Uterus (tissue), 4 donors: Measurements from ENCODE around the gene CSNK1E. TPM values are rescaled to one million over a fixed set of nuclear protein-coding genes. Genes with fewer than 3 reads are reported as not detected.
A peak's percentile ranks its signal among the peaks of the same experiment; 100 is the strongest.

Experiments used
- DNase-seq, 2 donors: peaks; one replicate each; pipeline ENCODE4 v3.0.0-alpha.2; 2019 to 2020
- H3K27ac ChIP-seq, 2 donors: fragments of 200-600 bp; sonication (generic); 1 replicate in 1 of 2; 2 replicates in 1 of 2; pipeline ENCODE4 v1.5.1; 2016 to 2018
- H3K27me3 ChIP-seq, 2 donors: fragments of 200-600 bp; sonication (generic); one replicate each; pipeline ENCODE4 v1.5.1; 2018 to 2019; ENCODE audit warnings: control low read depth in 1 of 2
- H3K36me3 ChIP-seq, 2 donors: fragments of 200-600 bp; sonication (generic); one replicate each; pipeline ENCODE4 v1.5.1; 2019; ENCODE audit warnings: control low read depth in 1 of 2
- H3K4me1 ChIP-seq, 2 donors: fragments of 200-600 bp; sonication (generic); one replicate each; pipeline ENCODE4 v1.5.1; 2018 to 2019; ENCODE audit warnings: control low read depth in 1 of 2
- H3K4me3 ChIP-seq, 2 donors: fragments of 200-600 bp; sonication (generic); 1 replicate in 1 of 2; 2 replicates in 1 of 2; pipeline ENCODE4 v1.5.1; 2018 to 2019; ENCODE audit warnings: mild to moderate bottlenecking in 1 of 2
- H3K9me3 ChIP-seq, 2 donors: fragments of 200-600 bp; sonication (generic); one replicate each; pipeline ENCODE4 v1.5.1; 2019; ENCODE audit warnings: control low read depth in 1 of 2
- CTCF ChIP-seq, 4 experiments: fragments of 200-600 bp in 2 of 4; fragments of 450-650 bp in 2 of 4; sonication (generic) in 2 of 4; IDR thresholded peaks; one replicate each; pipeline ENCODE4 v1.5.1; 2016 to 2019; ENCODE audit warnings: antibody characterized with exemption in 4 of 4, mild to moderate bottlenecking in 2 of 4, moderate library complexity in 1 of 4
- POLR2A ChIP-seq, 2 donors: fragments of 450-650 bp; IDR thresholded peaks; one replicate each; pipeline ENCODE4 v1.6.1; 2016; ENCODE audit warnings: antibody characterized with exemption in 2 of 2, mild to moderate bottlenecking in 1 of 2, moderate library complexity in 1 of 2
- intact Hi-C: fragments of 100-400 bp; cut with DNase I; formaldehyde crosslinking; loops from one replicate; pipeline ENCODE4 v1.15.1; 2023; ENCODE audit warnings: low total_unique reads
- total RNA-seq, 4 donors: library from RNA; depleted of rRNA in 3 of 4; stranded (reverse); fragments of >200 nt in 3 of 4; gene quantifications; one replicate each; pipeline versions ENCODE4 v1.1.0 to v1.2.4, GENCODE V29; 2014 to 2023
- donor health status: DM: yes; HTN: yes; CAD: no.

The CSNK1E gene
- total RNA-seq, 4 donors from 2014 or later: 22.1 to 171 (median 100) TPM

GRCh38 chr22:38247713-38248112 is 69.5 kb downstream of the CSNK1E start:
- H3K4me1 ChIP-seq: no peaks in the 10 kb centered on the region
- no peak for DNase-seq

GRCh38 chr22:38246692-38247091 is 70.5 kb downstream of the CSNK1E start:
- peak in 1 of 2 donors; percentile 72 for DNase-seq
- intact Hi-C loops: no loop called here
- Histone ChIP-seq H3K27ac (peak overlapping the region; percentile 36 to 40), H3K27me3 (no peaks in the 10 kb centered on the region), H3K4me1 (no peaks in the 10 kb centered on the region), H3K36me3 (no peaks in the 10 kb centered on the region), H3K4me3 (no peak overlapping the region), H3K9me3 (no peaks in the 10 kb centered on the region)
- TF ChIP-seq POLR2A (IDR thresholded peaks at IDR 0.05): no peak
- TF ChIP-seq CTCF (IDR thresholded peaks at IDR 0.05): no peak

More at GRCh38 chr22:38247713-38248112, 69.5 kb downstream of the CSNK1E start:
- H3K9me3 ChIP-seq: no peaks in the 10 kb centered on the region
- no peaks in the 10 kb centered on the region for H3K36me3 ChIP-seq
- peak overlapping the region in 1 of 2 donors; percentile 36 for H3K27ac ChIP-seq
- no peak for TF ChIP-seq CTCF (IDR thresholded peaks at IDR 0.05)
- no peak for TF ChIP-seq POLR2A (IDR thresholded peaks at IDR 0.05)
- no peaks in the 10 kb centered on the region for H3K27me3 ChIP-seq
- H3K4me3 ChIP-seq: no peak overlapping the region
- intact Hi-C loops: no loop called here

- H3K27ac ChIP-seq: peak overlapping the region; percentile 36 to 40
These were observed 71.1 kb downstream of the CSNK1E start for GRCh38 chr22:38246046-38246658.

GRCh38 chr22:38244106-38244505 is 73.1 kb downstream of the CSNK1E start:
- no peak for DNase-seq
- no peaks in the 10 kb centered on the region for H3K27me3 ChIP-seq

More at GRCh38 chr22:38246046-38246658, 71.1 kb downstream of the CSNK1E start:
- H3K4me3 ChIP-seq: no peak overlapping the region
- H3K4me1 ChIP-seq: no peaks in the 10 kb centered on the region
- no peaks in the 10 kb centered on the region for H3K9me3 ChIP-seq
- no peak for DNase-seq
- intact Hi-C loops: no loop called here
- no peaks in the 10 kb centered on the region for H3K27me3 ChIP-seq
- H3K36me3 ChIP-seq: no peaks in the 10 kb centered on the region
- TF ChIP-seq CTCF (IDR thresholded peaks at IDR 0.05) (no peak), POLR2A (IDR thresholded peaks at IDR 0.05) (no peak)

More at GRCh38 chr22:38244106-38244505, 73.1 kb downstream of the CSNK1E start:
- H3K27ac ChIP-seq: no peak overlapping the region
- H3K4me3 ChIP-seq: no peak overlapping the region
- intact Hi-C loops: no loop called here
- H3K4me1 ChIP-seq: peaks cover 4 to 6% of the 10 kb centered on the region in 2 donors
- H3K9me3 ChIP-seq: no peaks in the 10 kb centered on the region
- H3K36me3 ChIP-seq: no peaks in the 10 kb centered on the region
- TF ChIP-seq POLR2A (IDR thresholded peaks at IDR 0.05) (no peak), CTCF (IDR thresholded peaks at IDR 0.05) (no peak)
